Measurements from ENCODE around the gene MTMR12.

Gene MTMR12

GRCh38 chr5:32264957-32265572 is 47.7 kb downstream of the MTMR12 start:
- H3K9me3 ChIP-seq (ENCODE audit: control insufficient read depth in 5 of 5, low read length in 5 of 5) = no peaks in the 10 kb centered on the region
- H3K27me3 ChIP-seq (ENCODE audit: control insufficient read depth in 5 of 5, insufficient read depth in 4 of 5, low read length in 5 of 5) = no peaks in the 10 kb centered on the region
- H3K4me1 ChIP-seq (ENCODE audit: control insufficient read depth in 5 of 5, insufficient read depth in 5 of 5, low read length in 5 of 5) = peaks cover 0 to 8% (median 4%) of the 10 kb centered on the region in 5 donors
- no peak overlapping the region for H3K4me3 ChIP-seq (ENCODE audit: low read depth in 1 of 5, low read length in 5 of 5)
- H3K36me3 ChIP-seq (ENCODE audit: control insufficient read depth in 5 of 5, insufficient read depth in 5 of 5, low read length in 5 of 5) = peaks cover 25 to 82% (median 61%) of the 10 kb centered on the region in 5 donors
- H3K27ac ChIP-seq (ENCODE audit: low read depth, low read length) = no peak overlapping the region
- H3K9ac ChIP-seq (ENCODE audit: low read length in 5 of 5) = no peak overlapping the region

DNA sequence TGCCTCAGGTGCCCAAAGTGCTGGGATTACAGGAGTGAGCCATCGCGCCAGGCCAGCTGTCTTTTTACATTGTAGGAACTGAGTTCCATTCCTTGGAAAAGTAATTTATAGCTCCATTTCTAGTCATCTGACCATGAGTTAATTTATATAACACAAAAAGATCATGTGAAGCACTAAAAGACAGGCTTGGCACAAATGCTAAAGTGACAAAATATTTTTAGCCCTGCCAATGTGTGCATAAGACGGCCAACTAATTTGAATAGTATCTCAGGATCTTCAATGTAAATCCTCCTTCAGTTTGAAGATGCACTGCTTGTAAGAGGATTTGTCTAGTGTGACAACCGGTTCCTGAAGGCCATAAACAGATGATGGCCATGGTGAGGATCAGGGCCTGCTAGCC is 49.1 kb downstream of the MTMR12 start:
- Histone ChIP-seq H3K4me1 (ENCODE audit: control insufficient read depth in 5 of 5, insufficient read depth in 5 of 5, low read length in 5 of 5) (peaks cover 0 to 10% (median 4%) of the 10 kb centered on the region in 5 donors), H3K27ac (ENCODE audit: low read depth, low read length) (no peak overlapping the region), H3K4me3 (ENCODE audit: low read depth in 1 of 5, low read length in 5 of 5) (no peak overlapping the region), H3K27me3 (ENCODE audit: control insufficient read depth in 5 of 5, insufficient read depth in 4 of 5, low read length in 5 of 5) (no peaks in the 10 kb centered on the region), H3K9me3 (ENCODE audit: control insufficient read depth in 5 of 5, low read length in 5 of 5) (no peaks in the 10 kb centered on the region), H3K36me3 (ENCODE audit: control insufficient read depth in 5 of 5, insufficient read depth in 5 of 5, low read length in 5 of 5) (peaks cover 25 to 86% (median 62%) of the 10 kb centered on the region in 5 donors), H3K9ac (ENCODE audit: low read length in 5 of 5) (no peak overlapping the region)

- H3K4me1 ChIP-seq (ENCODE audit: control insufficient read depth in 5 of 5, insufficient read depth in 5 of 5, low read length in 5 of 5) = peaks cover 0 to 14% (median 6%) of the 10 kb centered on the region in 5 donors
- H3K27ac ChIP-seq (ENCODE audit: low read depth, low read length) = peak overlapping the region; percentile 29
- no peaks in the 10 kb centered on the region for H3K27me3 ChIP-seq (ENCODE audit: control insufficient read depth in 5 of 5, insufficient read depth in 4 of 5, low read length in 5 of 5)
- no peak overlapping the region for H3K4me3 ChIP-seq (ENCODE audit: low read depth in 1 of 5, low read length in 5 of 5)
- H3K9me3 ChIP-seq (ENCODE audit: control insufficient read depth in 5 of 5, low read length in 5 of 5) = no peaks in the 10 kb centered on the region
- no peak overlapping the region for H3K9ac ChIP-seq (ENCODE audit: low read length in 5 of 5)
- H3K36me3 ChIP-seq (ENCODE audit: control insufficient read depth in 5 of 5, insufficient read depth in 5 of 5, low read length in 5 of 5) = peaks cover 23 to 77% (median 52%) of the 10 kb centered on the region in 5 donors
Observed at GRCh38 chr5:32261198-32261597, 51.5 kb downstream of the MTMR12 start.

DNA sequence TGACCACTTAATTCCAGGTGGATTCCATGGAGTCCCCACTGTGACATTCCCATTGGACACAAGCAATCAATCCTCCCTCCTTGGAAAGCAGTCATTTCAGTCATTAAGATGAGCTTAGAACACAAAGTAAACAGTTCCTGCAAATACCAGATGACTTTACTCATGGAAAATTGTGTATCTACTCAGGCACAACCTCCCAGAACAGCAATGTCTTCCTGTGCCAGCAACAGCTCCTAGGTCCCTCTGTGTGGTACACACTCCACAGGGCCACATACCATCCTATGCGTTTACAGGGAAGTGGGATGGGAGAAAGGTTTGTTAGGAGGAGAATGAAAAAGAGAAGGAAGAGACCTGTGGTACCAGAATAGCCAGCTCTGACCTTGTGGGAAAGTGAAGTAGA is 53.7 kb downstream of the MTMR12 start:
- H3K9ac ChIP-seq (ENCODE audit: low read length in 5 of 5) = no peak overlapping the region
- H3K36me3 ChIP-seq (ENCODE audit: control insufficient read depth in 5 of 5, insufficient read depth in 5 of 5, low read length in 5 of 5) = peaks cover 17 to 70% (median 44%) of the 10 kb centered on the region in 5 donors
- no peak overlapping the region for H3K27ac ChIP-seq (ENCODE audit: low read depth, low read length)

DNA sequence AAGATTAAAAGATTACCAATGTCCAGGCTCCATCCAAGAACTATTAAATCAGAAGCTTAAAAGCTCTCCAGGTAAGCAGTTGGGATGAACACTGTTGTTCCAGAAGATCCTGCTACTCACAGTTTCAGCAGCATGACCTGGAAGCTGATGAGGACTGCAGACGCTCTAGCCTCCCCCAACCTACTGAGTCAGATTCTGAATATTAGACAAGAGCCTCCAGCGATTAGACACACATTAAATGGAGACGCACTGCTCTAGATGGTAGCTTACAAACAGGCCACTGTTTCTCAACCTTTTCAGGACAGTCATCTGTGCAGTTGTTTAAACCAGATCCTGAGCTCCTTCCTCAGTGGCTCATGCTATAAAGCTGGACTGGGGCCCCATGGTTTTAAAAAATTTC is 54.3 kb downstream of the MTMR12 start:
- Histone ChIP-seq H3K36me3 (ENCODE audit: control insufficient read depth in 5 of 5, insufficient read depth in 5 of 5, low read length in 5 of 5) (peaks cover 17 to 70% (median 47%) of the 10 kb centered on the region in 5 donors), H3K9ac (ENCODE audit: low read length in 5 of 5) (no peak overlapping the region), H3K9me3 (ENCODE audit: control insufficient read depth in 5 of 5, low read length in 5 of 5) (no peaks in the 10 kb centered on the region), H3K27me3 (ENCODE audit: control insufficient read depth in 5 of 5, insufficient read depth in 4 of 5, low read length in 5 of 5) (no peaks in the 10 kb centered on the region), H3K4me1 (ENCODE audit: control insufficient read depth in 5 of 5, insufficient read depth in 5 of 5, low read length in 5 of 5) (peaks cover 0 to 36% (median 22%) of the 10 kb centered on the region in 5 donors), H3K27ac (ENCODE audit: low read depth, low read length) (no peak overlapping the region), H3K4me3 (ENCODE audit: low read depth in 1 of 5, low read length in 5 of 5) (no peak overlapping the region)

More for the DNA sequence above, 53.7 kb downstream of the MTMR12 start:
- Histone ChIP-seq H3K9me3 (ENCODE audit: control insufficient read depth in 5 of 5, low read length in 5 of 5) (no peaks in the 10 kb centered on the region), H3K27me3 (ENCODE audit: control insufficient read depth in 5 of 5, insufficient read depth in 4 of 5, low read length in 5 of 5) (no peaks in the 10 kb centered on the region), H3K4me3 (ENCODE audit: low read depth in 1 of 5, low read length in 5 of 5) (no peak overlapping the region), H3K4me1 (ENCODE audit: control insufficient read depth in 5 of 5, insufficient read depth in 5 of 5, low read length in 5 of 5) (peaks cover 0 to 34% (median 22%) of the 10 kb centered on the region in 5 donors)

DNA sequence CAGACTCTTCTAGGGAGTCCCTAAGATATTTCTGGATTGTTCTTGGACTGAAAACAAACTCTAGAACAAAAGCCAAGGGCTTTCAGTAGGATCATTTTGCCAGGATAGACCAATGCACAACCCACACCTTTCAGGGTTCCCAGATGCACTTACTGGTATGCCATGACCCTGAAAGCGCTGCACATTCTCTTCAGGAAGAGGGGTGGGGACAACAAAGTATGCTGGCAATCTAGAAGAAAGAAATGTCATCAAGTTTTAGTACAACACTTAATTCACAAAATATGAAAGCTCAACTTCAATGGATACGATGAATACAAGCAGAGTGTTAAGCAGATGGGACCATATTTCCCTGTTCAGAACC is 57.2 kb downstream of the MTMR12 start:
- peak overlapping the region in 1 of 5 donors; percentile 58 for H3K9ac ChIP-seq (ENCODE audit: low read length in 5 of 5)
- H3K36me3 ChIP-seq (ENCODE audit: control insufficient read depth in 5 of 5, insufficient read depth in 5 of 5, low read length in 5 of 5) = peaks cover 11 to 60% (median 35%) of the 10 kb centered on the region in 5 donors
- peaks cover 0 to 55% (median 36%) of the 10 kb centered on the region in 5 donors for H3K4me1 ChIP-seq (ENCODE audit: control insufficient read depth in 5 of 5, insufficient read depth in 5 of 5, low read length in 5 of 5)
- H3K27me3 ChIP-seq (ENCODE audit: control insufficient read depth in 5 of 5, insufficient read depth in 4 of 5, low read length in 5 of 5) = no peaks in the 10 kb centered on the region
- no peaks in the 10 kb centered on the region for H3K9me3 ChIP-seq (ENCODE audit: control insufficient read depth in 5 of 5, low read length in 5 of 5)
- H3K27ac ChIP-seq (ENCODE audit: low read depth, low read length) = peak overlapping the region; percentile 79
- peak overlapping the region in 2 of 5 donors; percentile 30 to 45 for H3K4me3 ChIP-seq (ENCODE audit: low read depth in 1 of 5, low read length in 5 of 5)

DNA sequence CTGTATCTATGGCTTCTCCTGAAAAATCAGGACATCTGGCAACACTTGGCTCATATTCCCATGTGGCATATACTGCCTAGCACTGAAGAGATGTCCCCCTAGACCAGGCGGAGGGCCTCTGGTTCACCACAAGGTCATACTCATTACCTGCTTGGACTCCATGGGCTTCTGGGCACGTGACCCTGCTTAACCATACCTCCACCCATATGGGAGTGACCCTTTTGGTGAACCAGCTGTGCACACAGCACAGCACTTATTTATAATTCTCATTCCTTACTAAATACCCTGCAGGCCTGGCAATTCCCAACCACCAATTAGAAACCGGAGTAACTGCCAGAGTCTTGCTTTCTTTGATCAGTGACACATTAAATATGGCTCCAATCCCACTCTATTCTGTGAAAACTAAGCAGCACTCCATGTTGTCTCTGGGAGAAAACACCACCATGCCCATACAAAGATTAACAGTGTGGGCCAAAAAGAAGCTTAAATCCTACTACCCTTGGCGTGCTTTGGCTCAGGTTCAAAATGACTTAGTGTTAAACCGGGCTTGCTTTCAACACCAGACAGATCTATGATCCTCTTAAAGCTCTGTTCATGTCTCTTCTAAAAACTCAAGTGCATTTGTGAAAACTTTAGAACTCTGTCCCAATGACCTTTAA is 57.7 kb downstream of the MTMR12 start:
- H3K9ac ChIP-seq (ENCODE audit: low read length in 5 of 5) = peak overlapping the region in 1 of 5 donors; percentile 58
- H3K4me3 ChIP-seq (ENCODE audit: low read depth in 1 of 5, low read length in 5 of 5) = peak overlapping the region in 1 of 5 donors; percentile 45
- H3K27ac ChIP-seq (ENCODE audit: low read depth, low read length) = peak overlapping the region; percentile 79
- peaks cover 11 to 61% (median 33%) of the 10 kb centered on the region in 5 donors for H3K36me3 ChIP-seq (ENCODE audit: control insufficient read depth in 5 of 5, insufficient read depth in 5 of 5, low read length in 5 of 5)
- no peaks in the 10 kb centered on the region for H3K27me3 ChIP-seq (ENCODE audit: control insufficient read depth in 5 of 5, insufficient read depth in 4 of 5, low read length in 5 of 5)
- H3K4me1 ChIP-seq (ENCODE audit: control insufficient read depth in 5 of 5, insufficient read depth in 5 of 5, low read length in 5 of 5) = peaks cover 0 to 55% (median 41%) of the 10 kb centered on the region in 5 donors
- no peaks in the 10 kb centered on the region for H3K9me3 ChIP-seq (ENCODE audit: control insufficient read depth in 5 of 5, low read length in 5 of 5)

DNA sequence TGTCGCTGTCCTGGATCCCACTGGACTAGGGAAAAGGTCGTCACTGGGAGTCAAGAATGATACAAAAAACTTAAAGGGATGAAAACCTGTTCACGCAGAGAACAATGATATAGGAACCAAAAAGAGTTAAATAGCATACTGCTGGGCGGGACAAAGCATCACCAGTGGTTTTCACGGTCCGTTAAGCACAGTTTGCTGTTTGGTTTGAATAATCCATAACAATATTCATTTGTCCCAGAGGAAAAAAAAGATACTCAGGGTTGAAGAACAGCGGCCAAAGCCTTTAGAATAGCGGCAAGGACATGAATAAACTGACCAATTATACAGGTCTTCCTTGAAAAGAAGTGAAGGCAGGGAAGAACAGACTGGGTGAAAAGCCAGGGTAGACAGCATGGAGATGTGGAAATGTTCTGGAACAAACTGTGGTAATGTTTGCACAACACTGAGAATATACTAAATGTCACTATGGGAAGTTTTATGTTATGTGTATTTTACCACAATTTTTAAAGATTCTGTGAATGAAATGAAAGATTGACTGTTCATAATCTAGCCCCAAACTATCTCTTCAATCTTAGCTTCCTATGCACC is 60.8 kb downstream of the MTMR12 start:
- Histone ChIP-seq H3K27ac (ENCODE audit: low read depth, low read length) (peak overlapping the region; percentile 83), H3K4me1 (ENCODE audit: control insufficient read depth in 5 of 5, insufficient read depth in 5 of 5, low read length in 5 of 5) (peaks cover 0 to 54% (median 44%) of the 10 kb centered on the region in 5 donors), H3K27me3 (ENCODE audit: control insufficient read depth in 5 of 5, insufficient read depth in 4 of 5, low read length in 5 of 5) (no peaks in the 10 kb centered on the region), H3K4me3 (ENCODE audit: low read depth in 1 of 5, low read length in 5 of 5) (peak overlapping the region in 1 of 5 donors; percentile 13), H3K9me3 (ENCODE audit: control insufficient read depth in 5 of 5, low read length in 5 of 5) (no peaks in the 10 kb centered on the region), H3K9ac (ENCODE audit: low read length in 5 of 5) (peak overlapping the region in 3 of 5 donors; percentile 10 to 36 (median 21)), H3K36me3 (ENCODE audit: control insufficient read depth in 5 of 5, insufficient read depth in 5 of 5, low read length in 5 of 5) (peaks cover 17 to 58% (median 40%) of the 10 kb centered on the region in 5 donors)

- Histone ChIP-seq H3K27me3 (ENCODE audit: control insufficient read depth in 5 of 5, insufficient read depth in 4 of 5, low read length in 5 of 5) (no peaks in the 10 kb centered on the region), H3K4me3 (ENCODE audit: low read depth in 1 of 5, low read length in 5 of 5) (no peak overlapping the region), H3K4me1 (ENCODE audit: control insufficient read depth in 5 of 5, insufficient read depth in 5 of 5, low read length in 5 of 5) (peaks cover 0 to 34% (median 26%) of the 10 kb centered on the region in 5 donors), H3K36me3 (ENCODE audit: control insufficient read depth in 5 of 5, insufficient read depth in 5 of 5, low read length in 5 of 5) (peaks cover 22 to 72% (median 55%) of the 10 kb centered on the region in 5 donors), H3K9me3 (ENCODE audit: control insufficient read depth in 5 of 5, low read length in 5 of 5) (no peaks in the 10 kb centered on the region), H3K27ac (ENCODE audit: low read depth, low read length) (no peak overlapping the region), H3K9ac (ENCODE audit: low read length in 5 of 5) (no peak overlapping the region)
Observed at GRCh38 chr5:32249668-32250067, 63.1 kb downstream of the MTMR12 start.

GRCh38 chr5:32245742-32246141 is 67.0 kb downstream of the MTMR12 start:
- Histone ChIP-seq H3K27ac (ENCODE audit: low read depth, low read length) (no peak overlapping the region), H3K36me3 (ENCODE audit: control insufficient read depth in 5 of 5, insufficient read depth in 5 of 5, low read length in 5 of 5) (peaks cover 37 to 85% (median 60%) of the 10 kb centered on the region in 5 donors), H3K27me3 (ENCODE audit: control insufficient read depth in 5 of 5, insufficient read depth in 4 of 5, low read length in 5 of 5) (no peaks in the 10 kb centered on the region), H3K4me3 (ENCODE audit: low read depth in 1 of 5, low read length in 5 of 5) (no peak overlapping the region), H3K9ac (ENCODE audit: low read length in 5 of 5) (no peak overlapping the region), H3K9me3 (ENCODE audit: control insufficient read depth in 5 of 5, low read length in 5 of 5) (no peaks in the 10 kb centered on the region), H3K4me1 (ENCODE audit: control insufficient read depth in 5 of 5, insufficient read depth in 5 of 5, low read length in 5 of 5) (peaks cover 0 to 25% (median 16%) of the 10 kb centered on the region in 5 donors)

All from subcutaneous abdominal adipose tissue (tissue), 5 donors.